HT1080 (cell line): Measurements from ENCODE around the gene KL. TPM values are rescaled to one million over a fixed set of nuclear protein-coding genes. Genes with fewer than 3 reads are reported as not detected.
A peak's percentile ranks its signal among the peaks of the same experiment; 100 is the strongest.

ENCODE experiments used
- DNase-seq: peaks from one replicate; pipeline ENCODE4 v3.0.0-alpha.2; 2015; ENCODE audit warnings: low read depth
- polyA plus RNA-seq, 2 experiments: library from polyadenylated mRNA; depleted of rRNA; stranded (reverse); fragments of >200 nt; gene quantifications; 2 replicates each; pipeline ENCODE4 v1.2.3, GENCODE V29; 2015
- total RNA-seq: library from RNA; depleted of rRNA; stranded (reverse); fragments of >200 nt; shearing (Covaris generic); gene quantifications from 2 replicates; pipeline ENCODE4 v1.2.3, GENCODE V29; 2014; rRNA removed

Gene KL
- total RNA-seq = not detected in 2 replicates
- polyA plus RNA-seq (2015; cell fraction: cytosol; rRNA removed) = not detected in 2 replicates
- not detected in 2 replicates for polyA plus RNA-seq (2015; cell fraction: nucleus; rRNA removed)

- DNase-seq = no peak
Measured at GRCh38 chr13:33016414-33017322, at the start of gene KL. Gene KL (plus strand): TSS chr13:33016423. CDS start chr13:33016441, 18 bp downstream.

GRCh38 chr13:32967584-32968182, 48.5 kb upstream of the KL start:
- no peak for DNase-seq

GRCh38 chr13:32968316-32968715, 47.9 kb upstream of the KL start:
- no peak for DNase-seq

GRCh38 chr13:32968793-32969192, 47.4 kb upstream of the KL start:
- no peak for DNase-seq

GRCh38 chr13:32969516-32969941, 46.7 kb upstream of the KL start:
- peak; percentile 14 for DNase-seq

- no peak for DNase-seq
Measured at GRCh38 chr13:32976056-32976805, 40.0 kb upstream of the KL start.

GRCh38 chr13:32976912-32977311, 39.3 kb upstream of the KL start:
- no peak for DNase-seq

GRCh38 chr13:32977321-32977720, 38.9 kb upstream of the KL start:
- DNase-seq = no peak

GRCh38 chr13:32978278-32978677, 37.9 kb upstream of the KL start:
- DNase-seq = no peak

GRCh38 chr13:32983058-32983457, 33.2 kb upstream of the KL start:
- DNase-seq = no peak

- peak; percentile 27 for DNase-seq
Measured at GRCh38 chr13:32984857-32985626, 31.2 kb upstream of the KL start.

- no peak for DNase-seq
Measured at GRCh38 chr13:32986552-32986951, 29.7 kb upstream of the KL start.

- no peak for DNase-seq
Measured at GRCh38 chr13:32987462-32987861, 28.8 kb upstream of the KL start.

- no peak for DNase-seq
Measured at GRCh38 chr13:32988608-32989289, 27.5 kb upstream of the KL start.

GRCh38 chr13:32989290-32989667, 26.9 kb upstream of the KL start:
- no peak for DNase-seq

GRCh38 chr13:32989942-32990341, 26.3 kb upstream of the KL start:
- DNase-seq = no peak

GRCh38 chr13:32993145-32993544, 23.1 kb upstream of the KL start:
- DNase-seq = no peak

GRCh38 chr13:32997399-32997798, 18.8 kb upstream of the KL start:
- no peak for DNase-seq

- no peak for DNase-seq
Measured at GRCh38 chr13:32998966-32999365, 17.3 kb upstream of the KL start.

- no peak for DNase-seq
Measured at GRCh38 chr13:33000365-33000764, 15.9 kb upstream of the KL start.
